GM21529 (cell line): ENCODE measurements around the gene ANKRD42.
A peak's percentile ranks its signal among the peaks of the same experiment; 100 is the strongest.
"Not testable (repeated sequence)": the region's sequence is repeated elsewhere in the genome, so short reads cannot be mapped to it uniquely, and the experiment has no call there.

ENCODE experiments used
- ATAC-seq: cut with Tn5 transposase; IDR thresholded peaks from one replicate; pipeline ENCODE4 v1.9.1; 2021; ENCODE audit not compliant: unreplicated experiment

The ANKRD42 gene

GRCh38 chr11:83172551-83172950 is 21.0 kb upstream of the ANKRD42 start:
- no peak for ATAC-seq

- peak; percentile 57 for ATAC-seq
Measured at GRCh38 chr11:83174008-83174407, 19.5 kb upstream of the ANKRD42 start.

GRCh38 chr11:83175815-83176214 is 17.7 kb upstream of the ANKRD42 start:
- ATAC-seq, result no peak

- no peak for ATAC-seq
Measured at GRCh38 chr11:83181815-83182214, 11.7 kb upstream of the ANKRD42 start.

- ATAC-seq, result no peak
Measured at GRCh38 chr11:83185767-83186166, 7.7 kb upstream of the ANKRD42 start.

- no peak for ATAC-seq
Measured at GRCh38 chr11:83187465-83187864, 6.0 kb upstream of the ANKRD42 start.

- no peak for ATAC-seq
Measured at GRCh38 chr11:83191491-83191890, 2.0 kb upstream of the ANKRD42 start.

- no peak for ATAC-seq
Measured at GRCh38 chr11:83191986-83192385, 1.5 kb upstream of the ANKRD42 start.

- ATAC-seq, result no peak
Measured at GRCh38 chr11:83192606-83193245, 786 bp upstream of the ANKRD42 start.

GRCh38 chr11:83194281-83195142 is 1.0 kb downstream of the ANKRD42 start:
- peak; percentile 55 for ATAC-seq

- ATAC-seq, result no peak
Measured at GRCh38 chr11:83195143-83195466, 1.6 kb downstream of the ANKRD42 start.

GRCh38 chr11:83195649-83196048 is 2.1 kb downstream of the ANKRD42 start:
- ATAC-seq, result no peak

- no peak for ATAC-seq
Measured at GRCh38 chr11:83200035-83200434, 6.5 kb downstream of the ANKRD42 start.

GRCh38 chr11:83205608-83206185 is 12.2 kb downstream of the ANKRD42 start:
- no peak for ATAC-seq

- ATAC-seq, result no peak
Measured at GRCh38 chr11:83206221-83206620, 12.7 kb downstream of the ANKRD42 start.

GRCh38 chr11:83206771-83207382 is 13.4 kb downstream of the ANKRD42 start:
- ATAC-seq, result not testable (repeated sequence)

- ATAC-seq, result no peak
Measured at GRCh38 chr11:83219095-83219494, 25.6 kb downstream of the ANKRD42 start.

GRCh38 chr11:83220260-83220659 is 26.7 kb downstream of the ANKRD42 start:
- ATAC-seq, result no peak

- ATAC-seq, result no peak
Measured at GRCh38 chr11:83221694-83222093, 28.2 kb downstream of the ANKRD42 start.

GRCh38 chr11:83222499-83222898 is 29.0 kb downstream of the ANKRD42 start:
- no peak for ATAC-seq

- ATAC-seq, result no peak
Measured at GRCh38 chr11:83223457-83223856, 29.9 kb downstream of the ANKRD42 start.

GRCh38 chr11:83235825-83236224 is 42.3 kb downstream of the ANKRD42 start:
- no peak for ATAC-seq
